HL-60 (cell line): ENCODE results near the gene MTSS2.

Source experiments
- DNase-seq, 2 experiments: peaks; one replicate each; pipeline ENCODE4 v3.0.0-alpha.2; 2010 to 2020; ENCODE audit warnings: low read depth in 1 of 2, low spot score in 1 of 2
- H3K27ac ChIP-seq: fragments of 250-450 bp; sonication (Bioruptor Pico); replicated peaks from 2 replicates; pipeline ENCODE4 v1.5.1; 2020; ENCODE audit warnings: mild to moderate bottlenecking, moderate library complexity
- H3K27me3 ChIP-seq: fragments of 250-450 bp; sonication (Bioruptor Pico); 2 replicates; pipeline ENCODE4 v1.5.1; 2021; ENCODE audit warnings: mild to moderate bottlenecking, moderate library complexity; ENCODE audit not compliant: insufficient read depth, poor library complexity, severe bottlenecking
- H3K4me3 ChIP-seq: replicated peaks from 2 replicates; pipeline ENCODE4 v1.5.1; 2011; ENCODE audit warnings: mild to moderate bottlenecking, control low read depth, low read length; ENCODE audit not compliant: insufficient read depth
- CTCF ChIP-seq: IDR thresholded peaks from one replicate; pipeline ENCODE4 v1.5.1; 2011; ENCODE audit warnings: low read length, control low read depth, inconsistent platforms; ENCODE audit not compliant: insufficient read depth
- GABPA ChIP-seq: IDR thresholded peaks from 2 replicates; pipeline ENCODE4 v1.6.1; 2012; ENCODE audit warnings: low read depth
- POLR2AphosphoS5 ChIP-seq: IDR thresholded peaks from 2 replicates; pipeline ENCODE4 v1.6.1; 2012; ENCODE audit warnings: low read depth
- REST ChIP-seq: IDR thresholded peaks from 2 replicates; pipeline ENCODE4 v1.6.1; 2012; ENCODE audit warnings: low read depth; ENCODE audit not compliant: insufficient replicate concordance
- SPI1 ChIP-seq: IDR thresholded peaks from 2 replicates; pipeline ENCODE4 v1.6.1; 2012; ENCODE audit warnings: low read depth, mild to moderate bottlenecking, borderline replicate concordance

Gene MTSS2

GRCh38 chr16:70691223-70692129 is 5.6 kb upstream of the MTSS2 start:
- Histone ChIP-seq H3K4me3 (no peak overlapping the region), H3K27me3 (no peaks in the 10 kb centered on the region), H3K27ac (no peak overlapping the region)
- no peak for DNase-seq
- TF ChIP-seq SPI1 (no peak), CTCF (no peak)

- Histone ChIP-seq H3K27me3 (no peaks in the 10 kb centered on the region), H3K4me3 (no peak overlapping the region), H3K27ac (no peak overlapping the region)
- TF ChIP-seq SPI1 = no peak
- TF ChIP-seq GABPA = no peak
- TF ChIP-seq CTCF = no peak
- TF ChIP-seq POLR2AphosphoS5 = no peak
- no peak for TF ChIP-seq REST
- DNase-seq = no peak
These were observed 4.4 kb upstream of the MTSS2 start for GRCh38 chr16:70689970-70690891.

- H3K27ac ChIP-seq = no peak overlapping the region
- no peak overlapping the region for H3K4me3 ChIP-seq
- no peaks in the 10 kb centered on the region for H3K27me3 ChIP-seq
- TF ChIP-seq SPI1 = no peak
- DNase-seq = no peak
These were observed 3.4 kb upstream of the MTSS2 start for GRCh38 chr16:70689035-70689969.

GRCh38 chr16:70688246-70688742 is 2.4 kb upstream of the MTSS2 start:
- TF ChIP-seq POLR2AphosphoS5 = no peak
- no peak for TF ChIP-seq CTCF
- no peak for TF ChIP-seq GABPA
- TF ChIP-seq REST = no peak
- no peak for TF ChIP-seq SPI1
- no peaks in the 10 kb centered on the region for H3K27me3 ChIP-seq

More at GRCh38 chr16:70688246-70688742, 2.4 kb upstream of the MTSS2 start:
- no peak for DNase-seq
- H3K4me3 ChIP-seq = no peak overlapping the region
- H3K27ac ChIP-seq = no peak overlapping the region
